Loucy (cell line): Measurements from ENCODE around the gene PARN.
"Not testable (repeated sequence)": the region's sequence is repeated elsewhere in the genome, so short reads cannot be mapped to it uniquely, and the experiment has no call there.

Source experiments
- CTCF ChIP-seq: fragments of 200-600 bp; sonication (generic); conservative IDR thresholded peaks from 2 replicates; pipeline ENCODE4 v1.5.1; 2014; ENCODE audit warnings: mild to moderate bottlenecking, antibody characterized with exemption, low read length
- EZH2phosphoT487 ChIP-seq: fragments of 200-600 bp; IDR thresholded peaks from 2 replicates; pipeline ENCODE4 v1.6.1; 2018; ENCODE audit warnings: antibody characterized with exemption, mild to moderate bottlenecking, moderate library complexity, borderline replicate concordance

GRCh38 chr16:14403001-14403389 is 227.1 kb downstream of the PARN start:
- TF ChIP-seq CTCF, EZH2phosphoT487: not testable (repeated sequence)
